Skin epidermis (tissue), 12 donors: Measurements from ENCODE around the gene WWC2.
A peak's percentile ranks its signal among the peaks of the same experiment; 100 is the strongest.
"Not testable (repeated sequence)": the region's sequence is repeated elsewhere in the genome, so short reads cannot be mapped to it uniquely, and the experiment has no call there.

Experiments used
- H3K27ac ChIP-seq, 21 experiments: fragments of 200-600 bp; sonication (generic) in 11 of 21; one replicate each; pipeline ENCODE4 v1.5.0; 2020; ENCODE audit warnings: mild to moderate bottlenecking in 3 of 21, inconsistent platforms in 2 of 21, moderate library complexity in 2 of 21
- H3K4me3 ChIP-seq, 7 experiments: fragments of 200-600 bp; sonication (generic) in 2 of 7; one replicate each; pipeline ENCODE4 v1.5.0; 2020; ENCODE audit warnings: inconsistent platforms in 2 of 7, mild to moderate bottlenecking in 2 of 7, moderate library complexity in 1 of 7

Gene WWC2

GRCh38 chr4:183099537-183100297, 660 bp downstream of the WWC2 start:
- peak overlapping the region; percentile 78 to 97 (median 90) for H3K27ac ChIP-seq
- H3K4me3 ChIP-seq: peak overlapping the region; percentile 53 to 92 (median 79)

GRCh38 chr4:183100298-183100599, 1.2 kb downstream of the WWC2 start:
- H3K4me3 ChIP-seq: peak overlapping the region; percentile 53 to 92 (median 79)
- peak overlapping the region in 6 of 21 experiments; percentile 88 to 97 (median 94) for H3K27ac ChIP-seq

- no peak overlapping the region for H3K27ac ChIP-seq
- H3K4me3 ChIP-seq: peak overlapping the region in 1 of 7 experiments; percentile 15
Observed at GRCh38 chr4:183100827-183101226, 1.8 kb downstream of the WWC2 start.

GRCh38 chr4:183101956-183102480, 3.0 kb downstream of the WWC2 start:
- Histone ChIP-seq H3K4me3 (no peak overlapping the region), H3K27ac (no peak overlapping the region)

- Histone ChIP-seq H3K4me3 (no peak overlapping the region), H3K27ac (no peak overlapping the region)
Observed at GRCh38 chr4:183105092-183105491, 6.0 kb downstream of the WWC2 start.

- no peak overlapping the region for H3K4me3 ChIP-seq
- H3K27ac ChIP-seq: no peak overlapping the region
Observed at GRCh38 chr4:183106839-183107238, 7.8 kb downstream of the WWC2 start.

GRCh38 chr4:183107891-183108459, 8.9 kb downstream of the WWC2 start:
- Histone ChIP-seq H3K4me3 (no peak overlapping the region), H3K27ac (no peak overlapping the region)

GRCh38 chr4:183110244-183110643, 11.2 kb downstream of the WWC2 start:
- H3K27ac ChIP-seq: no peak overlapping the region
- no peak overlapping the region for H3K4me3 ChIP-seq

GRCh38 chr4:183111452-183111885, 12.4 kb downstream of the WWC2 start:
- Histone ChIP-seq H3K4me3 (no peak overlapping the region), H3K27ac (no peak overlapping the region)

GRCh38 chr4:183118141-183118540, 19.1 kb downstream of the WWC2 start:
- no peak overlapping the region for H3K27ac ChIP-seq
- H3K4me3 ChIP-seq: no peak overlapping the region

- H3K27ac ChIP-seq: peak overlapping the region in 1 of 21 experiments; percentile 26
Observed at GRCh38 chr4:183118585-183118984, 19.5 kb downstream of the WWC2 start.

GRCh38 chr4:183121660-183122059, 22.6 kb downstream of the WWC2 start:
- H3K4me3 ChIP-seq, H3K27ac ChIP-seq: not testable (repeated sequence)

More at GRCh38 chr4:183118585-183118984, 19.5 kb downstream of the WWC2 start:
- H3K4me3 ChIP-seq: no peak overlapping the region

- H3K4me3 ChIP-seq: no peak overlapping the region
- H3K27ac ChIP-seq: no peak overlapping the region
Observed at GRCh38 chr4:183124228-183124627, 25.2 kb downstream of the WWC2 start.

GRCh38 chr4:183124865-183125264, 25.8 kb downstream of the WWC2 start:
- no peak overlapping the region for H3K27ac ChIP-seq
- no peak overlapping the region for H3K4me3 ChIP-seq

- H3K27ac ChIP-seq: no peak overlapping the region
- no peak overlapping the region for H3K4me3 ChIP-seq
Observed at GRCh38 chr4:183129125-183129524, 30.1 kb downstream of the WWC2 start.

GRCh38 chr4:183129675-183130074, 30.6 kb downstream of the WWC2 start:
- H3K27ac ChIP-seq: no peak overlapping the region

GRCh38 chr4:183130328-183131155, 31.5 kb downstream of the WWC2 start:
- Histone ChIP-seq H3K27ac (no peak overlapping the region), H3K4me3 (no peak overlapping the region)

More at GRCh38 chr4:183129675-183130074, 30.6 kb downstream of the WWC2 start:
- H3K4me3 ChIP-seq: no peak overlapping the region

GRCh38 chr4:183132081-183132480, 33.0 kb downstream of the WWC2 start:
- Histone ChIP-seq H3K4me3 (no peak overlapping the region), H3K27ac (no peak overlapping the region)

GRCh38 chr4:183132865-183133264, 33.8 kb downstream of the WWC2 start:
- Histone ChIP-seq H3K4me3 (no peak overlapping the region), H3K27ac (no peak overlapping the region)

- no peak overlapping the region for H3K4me3 ChIP-seq
- no peak overlapping the region for H3K27ac ChIP-seq
Observed at GRCh38 chr4:183136855-183137254, 37.8 kb downstream of the WWC2 start.
